ENCODE measurements around the gene ASB18. TPM values are rescaled to one million over a fixed set of nuclear protein-coding genes. Genes with fewer than 3 reads are reported as not detected.

ASB18 gene
- total RNA-seq, 1 experiment from 2014 or later = 0.46 TPM

DNA sequence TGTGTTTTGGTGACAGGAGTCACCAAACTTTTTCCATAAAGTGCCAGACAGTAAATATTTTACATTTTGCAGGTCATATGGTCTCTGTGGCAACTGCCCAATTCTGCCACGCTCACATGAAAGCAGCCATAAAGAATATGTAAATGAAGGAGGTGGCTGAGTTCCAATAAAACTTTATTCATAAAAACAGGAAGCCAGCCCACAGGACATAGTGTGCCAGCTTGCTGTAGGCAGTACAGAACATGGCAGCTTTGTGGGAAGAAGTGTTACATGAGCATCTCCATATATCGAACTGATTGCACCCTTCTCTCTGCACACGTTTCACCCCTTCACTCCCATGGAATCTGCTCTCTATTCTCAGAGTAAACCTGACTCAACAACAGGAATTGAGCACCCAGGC, 10.2 kb downstream of the ASB18 start:
- Histone ChIP-seq H3K27me3 (ENCODE audit: insufficient read depth, low read depth) (peaks cover 18% of the 10 kb centered on the region), H3K79me2 (ENCODE audit: low read depth) (no peaks in the 10 kb centered on the region), H3K4me2 (no peak overlapping the region), H2AFZ (no peak overlapping the region), H3F3A (ENCODE audit: insufficient read depth, low read depth) (no peaks in the 10 kb centered on the region), H3K27ac (no peak overlapping the region), H3K9me3 (ENCODE audit: insufficient read depth, low read depth) (no peaks in the 10 kb centered on the region), H3K9me2 (ENCODE audit: insufficient read depth) (no peaks in the 10 kb centered on the region), H3K4me1 (replicated peaks; ENCODE audit: insufficient read depth) (no peaks in the 10 kb centered on the region; the same call in 1 of the 2 replicates), H3K36me3 (ENCODE audit: low read depth) (no peaks in the 10 kb centered on the region), H3K4me3 (no peak overlapping the region), H4K20me1 (ENCODE audit: insufficient read depth) (no peaks in the 10 kb centered on the region)
- no peak for TF ChIP-seq CTCF (conservative IDR thresholded peaks at IDR 0.05)
- TF ChIP-seq EZH2 (IDR thresholded peaks at IDR 0.05; ENCODE audit: low read depth) = no peak
- BruUV-seq (replicated peaks) = no TSS peak
- intact Hi-C loops (cut with micrococcal nuclease; ENCODE audit: unreplicated experiment) = no loop called here
- ChIA-PET CTCF (no interaction called here), POLR2A (ENCODE audit: unreplicated experiment) (no interaction called here)
- no peak for DNase-seq

DNA sequence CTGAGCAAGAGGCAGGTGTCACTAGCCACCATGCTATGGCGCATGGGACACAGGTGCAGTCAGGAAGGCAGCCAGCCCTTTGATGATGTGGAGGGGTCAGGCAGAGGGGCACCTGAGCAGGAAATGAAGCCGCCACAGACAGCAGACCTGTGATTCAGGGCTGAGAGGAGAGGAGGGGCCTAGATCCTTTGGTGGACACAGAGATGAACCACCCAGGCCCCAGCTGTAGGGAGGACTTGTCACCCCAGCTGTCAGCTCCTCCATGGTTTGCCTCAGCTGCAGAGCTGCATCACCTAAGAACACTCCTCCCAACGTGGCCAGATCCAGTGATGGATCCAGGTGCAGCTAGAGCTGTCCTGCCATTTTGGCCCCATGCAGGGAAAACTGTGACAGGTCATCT, 11.6 kb downstream of the ASB18 start:
- ChIA-PET POLR2A (ENCODE audit: unreplicated experiment) (no interaction called here), CTCF (no interaction called here)
- no peaks in the 10 kb centered on the region for H4K20me1 ChIP-seq (ENCODE audit: insufficient read depth)
- no peaks in the 10 kb centered on the region for H3F3A ChIP-seq (ENCODE audit: insufficient read depth, low read depth)
- H3K9me2 ChIP-seq (ENCODE audit: insufficient read depth) = no peaks in the 10 kb centered on the region
- H2AFZ ChIP-seq = no peak overlapping the region
- H3K4me3 ChIP-seq = no peak overlapping the region
- no peaks in the 10 kb centered on the region for H3K36me3 ChIP-seq (ENCODE audit: low read depth)
- H3K4me2 ChIP-seq = no peak overlapping the region
- intact Hi-C loops (cut with micrococcal nuclease; ENCODE audit: unreplicated experiment) = no loop called here
- TF ChIP-seq EZH2 (IDR thresholded peaks at IDR 0.05; ENCODE audit: low read depth) (no peak), CTCF (conservative IDR thresholded peaks at IDR 0.05) (no peak)
- peaks cover 13% of the 10 kb centered on the region for H3K27me3 ChIP-seq (ENCODE audit: insufficient read depth, low read depth)
- H3K27ac ChIP-seq = no peak overlapping the region
- no peaks in the 10 kb centered on the region for H3K79me2 ChIP-seq (ENCODE audit: low read depth)
- DNase-seq = no peak
- BruUV-seq (replicated peaks) = no TSS peak
- no peaks in the 10 kb centered on the region for H3K9me3 ChIP-seq (ENCODE audit: insufficient read depth, low read depth)
- no peaks in the 10 kb centered on the region; the same call in 1 of the 2 replicates for H3K4me1 ChIP-seq (replicated peaks; ENCODE audit: insufficient read depth)

DNA sequence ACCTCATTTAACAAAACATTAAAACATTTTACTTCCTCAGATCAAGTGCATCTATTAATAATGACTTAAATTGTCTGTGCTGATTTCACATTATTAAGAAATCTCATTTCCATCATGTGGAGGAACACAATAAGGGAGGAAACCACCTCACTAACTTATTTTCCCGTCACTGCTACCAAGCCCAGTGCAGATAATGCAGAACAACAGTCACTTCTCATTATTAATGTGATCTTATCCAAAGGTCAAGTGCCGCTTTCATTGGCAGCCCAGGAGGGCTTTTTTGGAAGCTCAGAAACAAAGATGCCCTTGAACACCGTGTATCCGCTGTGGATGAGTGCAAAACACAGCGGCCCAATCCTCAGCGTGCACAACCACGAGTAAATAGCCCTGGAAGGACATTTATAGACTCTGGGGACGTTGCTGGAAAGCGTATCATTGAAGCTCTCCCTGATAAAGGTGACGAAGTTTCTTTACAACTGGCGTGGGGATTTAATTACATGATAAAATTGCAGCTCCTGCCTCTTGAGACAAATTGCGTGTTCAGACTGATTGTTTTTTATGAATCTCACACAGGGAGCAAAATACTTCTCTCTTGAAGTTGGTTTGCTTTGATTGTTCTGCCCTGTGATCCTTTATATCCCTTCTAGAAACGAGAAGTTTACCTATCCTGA, 13.2 kb downstream of the ASB18 start:
- no TSS peak for BruUV-seq (replicated peaks)
- Histone ChIP-seq H3K4me2 (no peak overlapping the region), H4K20me1 (ENCODE audit: insufficient read depth) (no peaks in the 10 kb centered on the region), H2AFZ (no peak overlapping the region), H3K4me1 (replicated peaks; ENCODE audit: insufficient read depth) (no peaks in the 10 kb centered on the region; the same call in 1 of the 2 replicates), H3K36me3 (ENCODE audit: low read depth) (no peaks in the 10 kb centered on the region), H3F3A (ENCODE audit: insufficient read depth, low read depth) (no peaks in the 10 kb centered on the region), H3K9me2 (ENCODE audit: insufficient read depth) (no peaks in the 10 kb centered on the region), H3K79me2 (ENCODE audit: low read depth) (no peaks in the 10 kb centered on the region), H3K9me3 (ENCODE audit: insufficient read depth, low read depth) (no peaks in the 10 kb centered on the region), H3K27me3 (ENCODE audit: insufficient read depth, low read depth) (no peaks in the 10 kb centered on the region), H3K27ac (no peak overlapping the region), H3K4me3 (no peak overlapping the region)
- intact Hi-C loops (cut with micrococcal nuclease; ENCODE audit: unreplicated experiment) = no loop called here
- DNase-seq = no peak
- POLR2A ChIA-PET (ENCODE audit: unreplicated experiment) = no interaction called here
- CTCF ChIA-PET = no interaction called here
- TF ChIP-seq CTCF (conservative IDR thresholded peaks at IDR 0.05) (no peak), EZH2 (IDR thresholded peaks at IDR 0.05; ENCODE audit: low read depth) (no peak)
